IPS-15b (cell line): ENCODE measurements around the gene TOX3.
A peak's percentile ranks its signal among the peaks of the same experiment; 100 is the strongest.

Experiments
- H3K27me3 ChIP-seq: one replicate; pipeline ENCODE4 v1.6.1; 2013; ENCODE audit warnings: low read length; ENCODE audit not compliant: control insufficient read depth, insufficient read depth
- H3K36me3 ChIP-seq: one replicate; pipeline ENCODE4 v1.6.1; 2013; ENCODE audit warnings: low read length; ENCODE audit not compliant: control insufficient read depth, insufficient read depth
- H3K4me1 ChIP-seq: one replicate; pipeline ENCODE4 v1.6.1; 2013; ENCODE audit warnings: mild to moderate bottlenecking, low read length; ENCODE audit not compliant: control insufficient read depth, insufficient read depth
- H3K4me3 ChIP-seq: one replicate; pipeline ENCODE4 v1.5.1; 2013; ENCODE audit warnings: low read depth, low read length
- H3K9ac ChIP-seq: one replicate; pipeline ENCODE4 v1.6.1; 2013; ENCODE audit warnings: low read depth, mild to moderate bottlenecking, low read length
- H3K9me3 ChIP-seq: one replicate; pipeline ENCODE4 v1.6.1; 2013; ENCODE audit warnings: mild to moderate bottlenecking, low read length; ENCODE audit not compliant: control insufficient read depth, insufficient read depth

The TOX3 gene

DNA sequence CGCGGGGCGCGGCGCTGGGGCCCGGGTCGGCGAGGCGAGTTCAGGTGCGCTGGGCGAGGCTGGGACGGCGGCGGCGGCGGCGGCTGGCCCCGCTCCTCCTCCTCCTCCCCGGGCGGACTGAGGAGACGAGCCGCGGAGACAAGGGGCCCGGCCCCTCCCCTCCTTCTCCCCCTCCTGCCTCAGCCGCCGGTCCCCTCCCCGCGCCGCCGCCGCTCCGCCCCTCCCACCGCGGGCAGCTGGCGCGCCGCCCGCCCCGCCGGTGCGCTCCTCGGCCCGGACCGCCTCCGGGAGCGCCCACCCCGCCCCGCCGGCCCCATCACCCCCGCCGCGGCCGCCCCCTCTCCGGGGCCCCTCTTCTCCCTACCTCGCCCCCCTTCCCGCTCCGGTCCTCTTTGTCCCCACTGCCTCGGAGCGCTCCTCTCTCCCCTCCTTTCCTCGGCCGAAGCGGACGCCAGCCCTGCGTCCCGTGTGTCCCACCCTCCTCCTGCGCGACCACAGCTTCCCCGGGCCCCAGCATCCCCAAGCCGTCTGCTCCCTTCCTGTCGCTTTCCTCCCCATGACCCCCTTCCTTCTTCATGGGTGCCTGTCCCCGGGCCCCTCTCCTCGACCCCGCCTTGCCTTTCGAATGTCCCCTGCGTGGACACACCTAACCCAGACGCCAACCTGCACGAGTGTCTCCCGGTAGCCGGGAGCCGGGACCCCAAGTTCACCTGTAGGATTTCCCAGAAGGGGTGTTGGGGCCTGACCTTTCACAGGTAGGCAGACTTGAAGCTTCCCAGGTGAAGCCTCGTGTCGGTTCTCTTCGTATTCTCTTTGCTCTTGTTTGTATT is at the start of gene TOX3:
Gene TOX3, minus strand, starts transcription at position 140 of the 830 bp plus-strand sequence. CDS start 420 bp downstream, outside the sequence.
- peak within 1 kb of the TSS; percentile 39 for H3K9ac ChIP-seq
- peaks cover 25% of the 10 kb centered on the region for H3K4me1 ChIP-seq
- H3K36me3 ChIP-seq = no peaks in the 10 kb centered on the region
- H3K9me3 ChIP-seq = no peaks in the 10 kb centered on the region
- H3K27me3 ChIP-seq = peaks cover 50% of the 10 kb centered on the region
- peak within 1 kb of the TSS; percentile 71 for H3K4me3 ChIP-seq

DNA sequence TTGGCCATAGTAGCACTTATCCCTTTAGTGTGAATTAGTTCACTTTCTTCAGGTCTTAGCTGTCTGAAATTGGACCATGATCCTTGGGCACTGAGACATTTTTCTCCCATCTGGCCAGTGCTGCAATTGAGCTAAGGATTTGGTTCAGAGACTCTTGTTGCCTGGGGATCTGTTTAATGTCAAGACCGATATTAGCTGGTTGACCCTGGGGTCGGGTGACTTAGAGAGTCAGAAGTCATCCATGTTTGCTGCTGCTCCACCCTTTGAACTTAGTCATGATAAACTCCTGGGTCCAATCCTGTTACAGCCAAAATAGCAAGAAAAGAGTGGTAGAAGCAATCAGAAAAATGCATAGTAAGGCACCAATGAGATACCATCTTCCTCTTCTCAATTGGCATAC is 45.8 kb upstream of the TOX3 start:
- Histone ChIP-seq H3K36me3 (no peaks in the 10 kb centered on the region), H3K9ac (no peak overlapping the region), H3K9me3 (no peaks in the 10 kb centered on the region), H3K4me3 (no peak overlapping the region), H3K27me3 (no peaks in the 10 kb centered on the region), H3K4me1 (peaks cover 2% of the 10 kb centered on the region)

- no peak overlapping the region for H3K9ac ChIP-seq
- no peaks in the 10 kb centered on the region for H3K36me3 ChIP-seq
- H3K27me3 ChIP-seq = no peaks in the 10 kb centered on the region
- no peaks in the 10 kb centered on the region for H3K4me1 ChIP-seq
- H3K9me3 ChIP-seq = no peaks in the 10 kb centered on the region
- H3K4me3 ChIP-seq = no peak overlapping the region
These were observed 45.1 kb upstream of the TOX3 start for GRCh38 chr16:52591934-52592592.

- Histone ChIP-seq H3K4me1 (no peaks in the 10 kb centered on the region), H3K36me3 (no peaks in the 10 kb centered on the region), H3K4me3 (no peak overlapping the region), H3K9me3 (no peaks in the 10 kb centered on the region), H3K9ac (no peak overlapping the region), H3K27me3 (no peaks in the 10 kb centered on the region)
These were observed 44.5 kb upstream of the TOX3 start for GRCh38 chr16:52591471-52591870.

GRCh38 chr16:52586159-52586558 is 39.2 kb upstream of the TOX3 start:
- H3K9me3 ChIP-seq = no peaks in the 10 kb centered on the region
- no peak overlapping the region for H3K4me3 ChIP-seq
- H3K9ac ChIP-seq = no peak overlapping the region
- H3K27me3 ChIP-seq = no peaks in the 10 kb centered on the region
- no peaks in the 10 kb centered on the region for H3K36me3 ChIP-seq
- no peaks in the 10 kb centered on the region for H3K4me1 ChIP-seq

DNA sequence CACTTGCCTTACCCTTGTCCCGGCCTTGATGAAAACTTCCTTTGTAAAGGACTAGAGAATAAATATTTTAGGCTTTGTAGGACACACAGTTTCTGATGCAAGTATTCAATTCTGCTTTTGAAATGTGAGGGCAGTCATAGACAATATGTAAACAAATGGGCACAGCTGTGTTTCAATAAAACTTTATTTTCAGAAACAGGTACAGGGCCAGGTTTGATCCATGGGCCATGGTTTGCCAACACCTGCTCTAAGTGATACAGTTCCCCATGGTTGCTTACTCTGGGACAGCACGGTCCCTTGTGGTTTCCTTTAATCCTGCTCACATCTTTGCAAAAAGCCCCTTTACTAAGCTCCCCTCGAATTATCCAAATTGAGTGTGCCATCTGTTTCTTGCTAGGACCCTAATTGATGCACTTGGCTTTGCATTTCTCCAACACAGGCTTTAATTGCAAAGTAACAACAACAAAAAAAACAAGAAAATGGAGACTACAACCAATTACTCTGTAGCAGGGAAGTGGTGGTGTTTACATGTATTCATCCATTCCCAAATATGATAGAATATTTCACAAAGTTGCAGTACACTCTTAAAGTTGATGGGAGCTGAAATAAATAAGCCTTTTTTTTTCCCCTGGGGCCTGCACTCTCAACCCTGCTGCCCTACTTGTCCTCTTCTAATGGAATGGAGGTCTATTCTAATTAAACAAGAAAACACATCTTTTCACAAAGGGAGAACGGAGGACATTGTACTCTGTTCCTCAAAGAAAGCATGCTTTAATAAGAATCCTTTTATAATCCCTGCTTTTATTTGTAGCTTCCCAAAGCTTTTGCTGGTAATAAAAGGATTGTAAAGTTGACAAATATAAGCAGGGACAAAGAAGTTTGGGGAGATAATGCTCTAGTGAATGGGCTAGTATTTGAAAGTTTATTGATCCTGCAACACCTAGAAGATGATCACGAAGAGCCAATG is 37.7 kb upstream of the TOX3 start:
- Histone ChIP-seq H3K4me1 (no peaks in the 10 kb centered on the region), H3K36me3 (no peaks in the 10 kb centered on the region), H3K27me3 (no peaks in the 10 kb centered on the region), H3K9ac (no peak overlapping the region), H3K9me3 (no peaks in the 10 kb centered on the region), H3K4me3 (no peak overlapping the region)

DNA sequence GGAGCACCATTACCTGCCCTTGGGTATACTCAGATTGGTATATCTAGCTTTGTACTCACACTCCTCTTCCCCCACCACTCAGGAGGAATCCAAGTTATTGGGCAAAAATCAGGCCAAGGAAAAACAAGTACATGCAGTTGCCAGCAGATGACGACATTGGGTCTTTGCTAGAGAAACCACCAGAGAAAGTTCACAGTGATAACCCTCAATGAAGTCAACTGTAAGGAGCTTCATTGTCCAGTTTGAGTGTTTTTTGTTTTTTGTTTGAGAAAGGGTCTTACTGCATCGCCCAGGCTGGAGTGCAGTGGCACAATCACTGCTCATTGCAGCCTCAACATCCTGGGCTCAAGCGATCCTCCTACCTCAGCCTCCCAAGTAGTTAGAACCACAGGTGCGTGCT is 34.6 kb upstream of the TOX3 start:
- Histone ChIP-seq H3K9ac (no peak overlapping the region), H3K4me1 (no peaks in the 10 kb centered on the region), H3K36me3 (no peaks in the 10 kb centered on the region), H3K9me3 (no peaks in the 10 kb centered on the region), H3K4me3 (no peak overlapping the region), H3K27me3 (no peaks in the 10 kb centered on the region)

- Histone ChIP-seq H3K36me3 (no peaks in the 10 kb centered on the region), H3K4me3 (no peak overlapping the region), H3K9ac (no peak overlapping the region), H3K4me1 (no peaks in the 10 kb centered on the region), H3K9me3 (no peaks in the 10 kb centered on the region), H3K27me3 (no peaks in the 10 kb centered on the region)
These were observed 33.5 kb upstream of the TOX3 start for GRCh38 chr16:52580488-52580887.

GRCh38 chr16:52578829-52579498 is 32.0 kb upstream of the TOX3 start:
- Histone ChIP-seq H3K9ac (no peak overlapping the region), H3K4me1 (no peaks in the 10 kb centered on the region)

DNA sequence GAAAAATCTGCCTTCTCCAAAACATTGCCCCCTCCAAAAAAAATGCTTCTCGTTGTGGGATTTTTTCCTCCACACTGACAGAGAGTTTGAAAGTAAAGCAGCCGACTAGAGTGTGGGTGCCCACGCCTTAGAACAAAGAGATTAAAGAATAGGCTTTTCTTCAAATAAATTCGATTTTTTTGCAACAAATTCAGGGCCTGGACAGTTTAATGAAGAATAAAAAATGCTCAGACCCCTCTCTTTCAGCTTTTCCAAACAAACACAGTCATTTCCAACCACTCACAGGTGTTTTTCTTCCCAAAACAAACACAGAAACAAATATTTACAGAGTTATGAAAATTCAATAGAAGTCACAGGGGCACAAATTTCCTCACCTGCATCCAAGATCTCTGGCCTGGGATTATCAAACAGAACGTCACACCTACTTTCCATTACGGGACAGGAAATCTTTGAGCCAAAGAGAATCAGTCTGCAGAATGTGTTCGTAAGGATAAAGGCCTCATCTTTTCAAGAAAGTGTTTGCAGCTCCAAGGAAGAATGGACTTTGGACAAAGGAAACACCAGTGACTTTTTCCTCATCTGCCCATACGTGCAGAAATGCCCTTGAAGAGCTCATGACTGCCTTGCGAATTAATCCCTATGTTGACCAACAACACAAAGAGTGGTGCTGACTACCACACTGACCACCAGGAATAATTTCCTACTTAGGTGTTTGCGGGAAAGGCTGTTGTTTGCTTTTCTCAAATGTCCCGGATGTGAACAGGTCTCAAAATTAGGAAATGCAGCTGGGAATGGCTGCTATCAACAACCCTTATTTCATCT is 31.3 kb upstream of the TOX3 start:
- no peaks in the 10 kb centered on the region for H3K36me3 ChIP-seq
- H3K27me3 ChIP-seq = no peaks in the 10 kb centered on the region
- H3K4me1 ChIP-seq = no peaks in the 10 kb centered on the region
- H3K9me3 ChIP-seq = no peaks in the 10 kb centered on the region
- H3K4me3 ChIP-seq = no peak overlapping the region
- no peak overlapping the region for H3K9ac ChIP-seq

More at GRCh38 chr16:52578829-52579498, 32.0 kb upstream of the TOX3 start:
- H3K9me3 ChIP-seq = no peaks in the 10 kb centered on the region
- H3K36me3 ChIP-seq = no peaks in the 10 kb centered on the region
- no peak overlapping the region for H3K4me3 ChIP-seq
- H3K27me3 ChIP-seq = no peaks in the 10 kb centered on the region
